Renal cortical epithelial cell (primary cell): ENCODE results near the gene FBP1. TPM values are rescaled to one million over a fixed set of nuclear protein-coding genes. Genes with fewer than 3 reads are reported as not detected.
"Not testable (repeated sequence)": the region's sequence is repeated elsewhere in the genome, so short reads cannot be mapped to it uniquely, and the experiment has no call there.

Source experiments
- DNase-seq: peaks from one replicate; pipeline ENCODE4 v3.0.0-alpha.2; 2011; ENCODE audit warnings: low read depth
- total RNA-seq: library from RNA; depleted of rRNA; stranded (reverse); fragments of >200 nt; gene quantifications from 2 replicates; pipeline ENCODE4 v1.2.3, GENCODE V29; 2014

Gene FBP1
- total RNA-seq, 1 donor from 2014 or later: 0.10 TPM

- no peak for DNase-seq
Measured at GRCh38 chr9:94613003-94613402, 26.3 kb downstream of the FBP1 start.

GRCh38 chr9:94612071-94612470 is 27.2 kb downstream of the FBP1 start:
- DNase-seq: no peak

- DNase-seq: no peak
Measured at GRCh38 chr9:94611638-94612068, 27.7 kb downstream of the FBP1 start.

GRCh38 chr9:94610181-94610606 is 29.1 kb downstream of the FBP1 start:
- no peak for DNase-seq

- no peak for DNase-seq
Measured at GRCh38 chr9:94607423-94607691, 32.0 kb downstream of the FBP1 start.

GRCh38 chr9:94606646-94607422 is 32.5 kb downstream of the FBP1 start:
- DNase-seq: no peak

GRCh38 chr9:94603259-94604160 is 35.8 kb downstream of the FBP1 start:
- DNase-seq: peak; percentile 55

- DNase-seq: no peak
Measured at GRCh38 chr9:94602666-94603065, 36.7 kb downstream of the FBP1 start.

GRCh38 chr9:94600715-94601114 is 38.6 kb downstream of the FBP1 start:
- DNase-seq: no peak

GRCh38 chr9:94600258-94600657 is 39.1 kb downstream of the FBP1 start:
- DNase-seq: no peak

- no peak for DNase-seq
Measured at GRCh38 chr9:94599102-94599501, 40.2 kb downstream of the FBP1 start.

- DNase-seq: no peak
Measured at GRCh38 chr9:94593459-94594345, 45.6 kb downstream of the FBP1 start, which contains the start of gene FBP2. Gene FBP2, minus strand, starts transcription at chr9:94593824. Its CDS starts 98 bp downstream, at chr9:94593726.

GRCh38 chr9:94592683-94593082 is 46.6 kb downstream of the FBP1 start:
- DNase-seq: not testable (repeated sequence)

- DNase-seq: no peak
Measured at GRCh38 chr9:94591876-94592275, 47.4 kb downstream of the FBP1 start.

- DNase-seq: not testable (repeated sequence)
Measured at GRCh38 chr9:94591046-94591545, 48.2 kb downstream of the FBP1 start.

GRCh38 chr9:94588681-94589080 is 50.6 kb downstream of the FBP1 start:
- DNase-seq: no peak

- peak; percentile 40 for DNase-seq
Measured at GRCh38 chr9:94586814-94587213, 52.5 kb downstream of the FBP1 start.

GRCh38 chr9:94586316-94586715 is 53.0 kb downstream of the FBP1 start:
- DNase-seq: peak; percentile 8

- DNase-seq: no peak
Measured at GRCh38 chr9:94584555-94584954, 54.8 kb downstream of the FBP1 start.

- no peak for DNase-seq
Measured at GRCh38 chr9:94581728-94582127, 57.6 kb downstream of the FBP1 start.

- DNase-seq: no peak
Measured at GRCh38 chr9:94577571-94577970, 61.7 kb downstream of the FBP1 start.

GRCh38 chr9:94577036-94577435 is 62.3 kb downstream of the FBP1 start:
- no peak for DNase-seq
